H1 (cell line): ENCODE measurements around the gene PHACTR2.

ENCODE experiments used
- CTCF ChIP-seq, 3 experiments: IDR thresholded peaks; 1 replicate in 2 of 3; 2 replicates in 1 of 3; pipeline versions ENCODE4 v1.5.1 to v1.6.1; 2011; ENCODE audit warnings: low read length in 3 of 3, mild to moderate bottlenecking in 3 of 3, inconsistent platforms in 2 of 3, low read depth in 1 of 3, moderate library complexity in 1 of 3; ENCODE audit not compliant: insufficient read depth in 1 of 3; ENCODE audit errors: control extremely low read depth in 1 of 3
- JUND ChIP-seq: IDR thresholded peaks from 2 replicates; pipeline ENCODE4 v1.6.1; 2011; ENCODE audit warnings: mild to moderate bottlenecking, improper control_type of control experiment, low read length
- POLR2A ChIP-seq, 2 experiments: IDR thresholded peaks; 1 replicate in 1 of 2; 2 replicates in 1 of 2; pipeline ENCODE4 v1.6.1; 2011; ENCODE audit warnings: low read depth in 2 of 2, low read length in 2 of 2, mild to moderate bottlenecking in 2 of 2; ENCODE audit errors: control extremely low read depth in 1 of 2
- RAD21 ChIP-seq, 2 experiments: IDR thresholded peaks in 1 of 2; conservative IDR thresholded peaks in 1 of 2; 2 replicates each; pipeline ENCODE4 v1.6.1; 2011; ENCODE audit warnings: low read depth in 2 of 2, low read length in 2 of 2, improper control_type of control experiment in 1 of 2, inconsistent platforms in 1 of 2, mild to moderate bottlenecking in 1 of 2, moderate library complexity in 1 of 2
- RNF2 ChIP-seq: fragments of 200-900, 300-1000 bp; sonication (generic); IDR thresholded peaks from 2 replicates; pipeline ENCODE4 v1.7.1; 2016; ENCODE audit warnings: borderline replicate concordance, low read depth, mild to moderate bottlenecking, antibody characterized with exemption, low read length; ENCODE audit not compliant: poor library complexity, severe bottlenecking; ENCODE audit errors: missing control alignments
- TAF1 ChIP-seq: IDR thresholded peaks from 2 replicates; pipeline ENCODE4 v1.6.1; 2011; ENCODE audit warnings: mild to moderate bottlenecking, low read depth, low read length
- YY1 ChIP-seq: IDR thresholded peaks from 2 replicates; pipeline ENCODE4 v1.6.1; 2011; ENCODE audit warnings: low read depth, mild to moderate bottlenecking, low read length

GRCh38 chr6:143726015-143726647 is 48.4 kb downstream of the PHACTR2 start:
- TF ChIP-seq RAD21 (IDR thresholded peaks at IDR 0.05 in 1 of 2, conservative IDR thresholded peaks at IDR 0.05 in 1 of 2; ENCODE audit: low read depth in 2 of 2, low read length in 2 of 2): no peak
- no peak for TF ChIP-seq CTCF (IDR thresholded peaks at IDR 0.05; ENCODE audit: control extremely low read depth in 1 of 3, insufficient read depth in 1 of 3, low read depth in 1 of 3, low read length in 3 of 3)
- no peak for TF ChIP-seq POLR2A (IDR thresholded peaks at IDR 0.05; ENCODE audit: control extremely low read depth in 1 of 2, low read depth in 2 of 2, low read length in 2 of 2)
- TF ChIP-seq JUND: no peak
- no peak for TF ChIP-seq YY1
- TF ChIP-seq TAF1: no peak
- TF ChIP-seq RNF2: no peak
